ENCODE measurements around the gene C2CD5.
"Not testable (repeated sequence)": the region's sequence is repeated elsewhere in the genome, so short reads cannot be mapped to it uniquely, and the experiment has no call there.

Gene C2CD5

GRCh38 chr12:22535038-22535437 lies 9.3 kb downstream of the C2CD5 start:
- no peak for DNase-seq

- DNase-seq = no peak
Observed at GRCh38 chr12:22533155-22533554, 11.2 kb downstream of the C2CD5 start.

DNA sequence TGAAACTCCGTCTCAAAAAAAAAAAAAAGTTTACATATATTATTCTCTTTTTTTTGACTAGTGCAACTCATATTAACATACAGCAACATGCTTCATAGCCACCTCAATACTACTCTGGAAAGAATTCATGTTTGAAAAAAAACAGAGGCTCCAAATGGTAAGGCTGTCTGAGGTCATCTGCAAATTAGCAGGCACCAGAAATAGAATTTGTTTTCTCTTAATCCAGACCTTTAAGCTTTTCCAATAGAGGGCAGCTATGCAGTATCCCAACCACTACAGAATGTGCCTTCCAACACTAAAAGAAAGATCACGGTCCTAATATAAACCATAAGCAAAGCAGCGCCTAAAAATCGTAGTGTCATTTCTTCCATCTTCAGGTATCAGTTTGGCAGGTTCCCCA lies 12.0 kb downstream of the C2CD5 start:
- no peak for DNase-seq

DNA sequence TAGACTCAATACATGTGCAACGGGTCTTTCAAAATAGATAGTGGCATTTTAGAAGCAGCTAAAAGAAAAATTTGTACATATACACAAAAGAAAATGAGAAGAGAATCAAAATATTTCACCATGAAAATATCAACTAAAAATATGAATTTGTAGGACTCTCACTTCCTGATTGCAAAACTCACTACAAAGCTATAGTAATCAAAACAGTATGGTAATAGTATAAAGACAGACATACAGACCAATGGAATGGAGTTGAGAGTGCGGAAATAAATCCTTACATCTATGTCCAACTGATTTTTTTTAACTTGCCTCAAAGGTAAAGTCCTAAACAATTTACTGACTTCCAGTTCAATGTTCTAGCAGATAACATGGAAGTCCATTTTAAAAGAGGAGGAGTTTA lies 13.1 kb downstream of the C2CD5 start:
- no peak for DNase-seq

GRCh38 chr12:22529281-22530060 lies 14.9 kb downstream of the C2CD5 start:
- DNase-seq = peak; percentile 54

- no peak for DNase-seq
Observed at GRCh38 chr12:22527999-22528398, 16.3 kb downstream of the C2CD5 start.

DNA sequence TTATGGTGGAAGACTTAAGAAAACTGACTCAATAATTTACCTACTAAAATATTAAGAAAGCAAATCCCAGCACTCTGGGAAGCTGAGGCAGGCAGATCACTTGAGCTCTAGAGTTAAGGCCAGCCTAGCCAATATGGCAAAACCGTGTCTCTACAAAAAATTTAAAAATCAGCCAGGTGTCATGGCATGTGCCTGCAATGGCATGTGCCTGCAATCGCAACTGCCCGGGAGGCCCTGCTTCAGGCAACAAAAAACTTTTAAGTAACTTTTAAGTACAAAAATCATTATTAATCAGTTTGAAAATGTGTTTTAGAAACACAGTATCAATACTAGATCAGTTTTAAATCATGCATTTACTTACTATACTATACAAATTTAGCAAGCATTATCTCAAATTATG lies 17.5 kb downstream of the C2CD5 start:
- DNase-seq = no peak

- DNase-seq = no peak
Observed at GRCh38 chr12:22525426-22525825, 18.9 kb downstream of the C2CD5 start.

DNA sequence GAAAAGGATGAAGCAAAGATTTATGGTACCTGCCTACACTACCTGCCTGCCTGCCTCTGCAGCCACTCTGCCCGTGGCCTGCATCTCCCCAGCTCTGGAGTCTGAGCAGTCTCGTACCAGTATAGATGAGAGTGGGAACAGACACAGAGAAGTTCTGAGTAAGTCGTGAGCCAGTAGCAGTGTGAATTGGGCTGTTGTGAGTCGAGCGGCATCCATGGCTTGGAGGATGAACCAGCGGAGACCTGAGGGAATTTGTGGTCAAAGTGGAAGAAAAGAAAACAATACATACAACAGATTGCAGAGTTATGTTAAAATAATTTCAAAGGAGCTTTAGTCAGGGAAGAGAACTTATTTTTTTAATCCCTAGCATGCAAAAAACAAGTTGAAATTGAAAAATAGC lies 25.3 kb downstream of the C2CD5 start:
- DNase-seq = no peak

DNA sequence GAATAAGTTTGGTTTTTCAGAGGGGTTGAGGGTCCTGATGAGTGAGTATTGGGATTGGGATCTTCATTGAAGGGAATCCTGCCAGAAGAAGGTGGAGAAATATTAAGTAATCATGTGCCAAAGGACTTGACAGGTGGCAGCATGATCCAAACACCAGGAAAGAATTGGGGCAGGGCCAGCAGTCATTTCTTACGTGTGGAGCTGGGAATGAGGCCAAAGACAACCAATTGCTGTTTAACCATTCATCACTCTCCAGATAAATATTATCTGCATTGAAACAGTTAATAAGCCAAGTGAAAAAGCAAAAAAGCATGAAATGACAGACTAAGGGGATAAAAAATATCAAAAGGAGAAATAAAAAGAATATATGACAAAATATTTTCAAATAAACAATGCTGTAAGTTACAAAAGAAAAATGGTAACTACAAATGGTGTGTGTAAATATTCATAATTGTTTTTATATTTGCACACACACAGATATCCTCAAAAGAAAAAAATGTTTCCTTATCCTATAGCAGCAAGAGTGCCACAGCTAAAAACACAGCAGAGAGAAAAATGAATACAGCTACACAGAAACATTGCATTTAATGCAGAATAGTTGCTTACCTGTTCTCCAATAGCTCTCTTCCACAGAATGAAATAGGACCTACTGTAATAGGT lies 26.2 kb downstream of the C2CD5 start:
- DNase-seq = no peak

- no peak for DNase-seq
Observed at GRCh38 chr12:22514875-22515274, 29.5 kb downstream of the C2CD5 start.

- no peak for DNase-seq
Observed at GRCh38 chr12:22505826-22506225, 38.5 kb downstream of the C2CD5 start.

GRCh38 chr12:22500100-22500499 lies 44.2 kb downstream of the C2CD5 start:
- DNase-seq = no peak

- DNase-seq = no peak
Observed at GRCh38 chr12:22499445-22499844, 44.9 kb downstream of the C2CD5 start.

- DNase-seq = no peak
Observed at GRCh38 chr12:22494319-22494718, 50.0 kb downstream of the C2CD5 start.

GRCh38 chr12:22491034-22491433 lies 53.3 kb downstream of the C2CD5 start:
- no peak for DNase-seq

DNA sequence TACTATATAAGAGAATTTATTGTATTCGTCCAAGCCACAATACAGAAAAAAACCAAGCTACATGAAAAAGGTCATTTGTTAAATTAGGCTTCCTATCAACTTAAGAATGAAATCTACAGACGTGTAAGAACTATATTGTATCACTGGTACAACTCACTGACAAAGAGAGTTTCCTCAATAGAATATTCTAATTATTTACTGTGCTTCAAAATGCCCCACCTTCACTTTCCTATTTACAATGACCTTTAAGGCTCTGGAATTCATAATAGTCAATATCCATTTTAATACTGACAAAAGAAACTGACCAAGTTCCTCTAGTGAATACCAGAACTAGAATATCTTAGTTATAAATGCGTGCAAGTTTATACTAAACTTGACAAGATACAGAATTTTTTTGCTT lies 55.9 kb downstream of the C2CD5 start:
- DNase-seq = no peak

GRCh38 chr12:22487683-22488082 lies 56.7 kb downstream of the C2CD5 start:
- not testable (repeated sequence) for DNase-seq

DNA sequence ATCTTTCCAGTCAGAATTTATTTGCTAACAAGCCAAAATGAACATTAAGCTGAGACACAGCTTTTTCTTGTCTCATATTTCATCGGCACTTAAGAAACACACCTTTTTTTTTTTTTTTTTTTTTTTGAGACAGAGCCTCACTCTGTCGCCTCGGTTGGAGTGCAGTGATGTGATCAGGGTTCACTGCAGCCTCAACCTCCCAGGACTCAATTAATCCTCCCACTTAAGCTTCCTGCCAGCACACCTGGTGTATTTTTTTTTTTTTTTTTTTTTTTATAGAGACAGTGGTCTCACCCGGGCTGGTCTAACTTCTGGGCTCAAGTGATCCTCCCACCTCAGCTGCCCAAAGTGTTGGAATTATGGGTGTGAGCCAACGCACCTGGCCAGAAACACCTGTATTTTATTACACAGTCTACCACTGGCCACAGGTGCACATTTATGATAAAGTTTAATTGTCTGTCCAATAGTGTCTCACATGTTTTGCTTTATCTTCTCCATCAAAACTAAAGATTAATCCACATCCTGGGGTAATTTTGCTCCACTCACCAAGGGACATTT lies 62.7 kb downstream of the C2CD5 start:
- DNase-seq = no peak

GRCh38 chr12:22480814-22481213 lies 63.5 kb downstream of the C2CD5 start:
- DNase-seq = not testable (repeated sequence)

DNA sequence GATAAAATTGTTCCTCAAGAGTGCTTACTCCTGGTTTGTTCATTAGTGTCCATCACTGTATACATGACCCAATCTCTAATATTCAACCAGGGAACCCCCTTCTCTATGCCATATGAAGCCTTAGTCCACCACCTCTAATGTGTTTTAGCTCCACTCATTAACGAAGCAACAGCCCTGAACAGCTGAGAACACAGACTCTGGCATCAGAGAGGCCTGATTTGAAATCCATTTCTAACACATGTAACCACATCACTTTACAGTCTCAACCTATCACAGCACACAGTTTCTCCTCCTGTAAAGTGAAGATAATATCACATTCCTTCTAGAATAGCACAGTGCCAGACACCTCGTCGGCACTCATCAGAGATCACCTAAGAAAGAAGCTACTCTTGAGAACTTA lies 64.3 kb downstream of the C2CD5 start:
- DNase-seq = no peak

DNA sequence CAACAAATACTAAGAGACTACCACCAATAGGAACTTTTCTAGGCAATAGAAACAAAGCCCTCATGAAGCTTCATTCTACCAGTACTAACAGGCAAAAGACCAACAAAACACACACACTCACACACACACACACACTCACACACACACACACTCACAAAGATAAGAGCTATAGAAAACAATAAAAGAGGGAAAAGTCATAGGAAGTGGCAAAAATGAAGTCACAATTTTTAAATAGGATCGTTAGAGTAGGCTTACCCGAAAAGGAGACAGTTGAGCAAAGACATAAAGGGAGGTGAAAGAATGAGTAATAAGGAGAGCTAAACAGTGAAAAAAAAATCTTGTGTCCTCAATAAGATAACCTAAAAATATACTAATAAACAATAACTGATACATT lies 66.5 kb downstream of the C2CD5 start:
- no peak for DNase-seq

GRCh38 chr12:22477166-22477893 lies 67.0 kb downstream of the C2CD5 start:
- DNase-seq = no peak

- no peak for DNase-seq
Observed at GRCh38 chr12:22476133-22476532, 68.2 kb downstream of the C2CD5 start.
